Measurements from ENCODE around the gene PACSIN1.

Gene PACSIN1

GRCh38 chr6:34547701-34548644 is 82.1 kb downstream of the PACSIN1 start:
- no peak for DNase-seq

- no peak for DNase-seq
Measured at GRCh38 chr6:34549026-34549803, 83.3 kb downstream of the PACSIN1 start.

DNA sequence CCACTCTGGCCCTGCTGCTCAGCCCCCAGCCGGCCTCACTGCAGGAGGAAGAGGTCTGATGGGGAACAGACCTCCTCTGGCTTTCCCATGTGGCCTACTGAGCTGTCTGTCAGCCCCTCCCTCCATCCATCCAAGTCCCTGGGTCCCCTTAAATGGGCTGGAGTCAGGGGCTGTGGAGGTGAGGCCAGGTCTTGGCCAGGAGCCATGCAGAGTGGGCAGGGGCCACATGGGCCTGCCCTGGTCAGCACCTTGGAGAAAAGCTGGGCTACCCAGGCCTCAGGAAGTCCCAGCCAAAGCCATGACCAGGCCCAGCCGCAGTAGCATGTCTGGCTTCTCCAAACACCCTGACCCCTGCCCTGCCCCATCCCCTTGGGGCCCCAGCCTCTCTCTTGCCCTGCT is 83.9 kb downstream of the PACSIN1 start:
- no peak for DNase-seq

GRCh38 chr6:34551720-34552119 is 85.8 kb downstream of the PACSIN1 start:
- DNase-seq: no peak

DNA sequence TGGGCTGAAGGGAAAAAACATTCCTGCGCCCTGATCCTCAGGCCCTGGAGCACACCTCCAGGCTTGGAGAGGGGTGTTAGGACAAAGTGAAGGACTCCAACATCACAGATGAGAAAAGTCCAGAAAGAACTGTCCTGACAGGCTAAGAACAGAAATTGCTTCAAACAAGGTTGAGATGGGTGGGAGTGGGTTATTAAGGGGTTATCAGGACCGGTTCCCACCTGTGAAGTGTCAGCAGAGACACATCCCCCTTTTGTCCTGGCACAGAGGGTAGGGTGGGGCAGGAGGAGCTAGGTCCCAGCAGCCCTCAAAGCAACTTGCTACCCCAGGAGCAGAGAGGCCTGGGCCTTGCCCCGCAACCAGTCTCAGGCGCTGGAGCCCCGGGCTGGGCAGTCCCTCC is 86.7 kb downstream of the PACSIN1 start:
- DNase-seq: no peak

GRCh38 chr6:34553146-34553545 is 87.3 kb downstream of the PACSIN1 start:
- no peak for DNase-seq

GRCh38 chr6:34553750-34554149 is 87.9 kb downstream of the PACSIN1 start:
- DNase-seq: no peak

GRCh38 chr6:34554291-34555006 is 88.6 kb downstream of the PACSIN1 start:
- no peak for DNase-seq

DNA sequence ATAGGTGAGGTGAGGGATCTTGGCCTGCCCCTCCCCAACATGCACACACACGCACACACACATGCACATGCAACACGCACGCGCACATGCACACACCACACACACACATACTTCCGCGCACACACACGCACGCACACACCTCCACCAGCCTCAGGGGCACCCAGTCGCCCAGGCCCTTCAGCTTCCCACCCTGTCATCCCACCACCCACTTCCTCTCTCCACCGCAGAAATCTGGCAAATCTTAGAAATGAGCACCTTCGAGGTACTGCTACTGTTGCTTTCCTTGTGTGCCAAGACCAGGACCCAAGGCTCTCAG is 89.1 kb downstream of the PACSIN1 start:
- DNase-seq: no peak

GRCh38 chr6:34555328-34555727 is 89.5 kb downstream of the PACSIN1 start:
- DNase-seq: no peak

DNA sequence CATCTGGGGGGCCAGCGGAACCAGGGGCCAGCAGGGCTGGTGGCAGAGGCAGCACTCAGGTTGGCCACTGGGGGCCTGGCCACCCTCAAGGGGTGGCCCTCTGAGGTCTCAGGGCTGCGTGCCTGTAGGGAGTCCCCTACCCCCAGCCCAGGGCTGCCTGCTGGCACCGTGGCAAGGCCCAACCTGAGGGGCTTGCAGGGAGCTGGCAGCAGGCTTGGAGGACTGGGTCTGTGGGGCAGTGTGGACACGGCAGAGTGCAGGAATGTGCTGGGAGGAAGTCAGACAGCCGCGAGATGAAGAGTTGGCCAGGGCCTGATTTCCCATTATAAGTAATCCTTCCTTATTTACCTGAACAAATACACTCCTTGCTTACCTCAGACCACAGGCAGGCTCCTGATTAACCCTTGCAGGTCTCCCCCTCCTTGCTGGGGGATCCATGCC is 90.2 kb downstream of the PACSIN1 start, which contains the start of gene SPDEF:
Gene SPDEF, minus strand, starts transcription at position 299 of the 441 bp plus-strand sequence. CDS start 11,874 bp downstream, outside the sequence.
- DNase-seq: no peak

- no peak for DNase-seq
Measured at GRCh38 chr6:34556493-34556892, 90.6 kb downstream of the PACSIN1 start.

DNA sequence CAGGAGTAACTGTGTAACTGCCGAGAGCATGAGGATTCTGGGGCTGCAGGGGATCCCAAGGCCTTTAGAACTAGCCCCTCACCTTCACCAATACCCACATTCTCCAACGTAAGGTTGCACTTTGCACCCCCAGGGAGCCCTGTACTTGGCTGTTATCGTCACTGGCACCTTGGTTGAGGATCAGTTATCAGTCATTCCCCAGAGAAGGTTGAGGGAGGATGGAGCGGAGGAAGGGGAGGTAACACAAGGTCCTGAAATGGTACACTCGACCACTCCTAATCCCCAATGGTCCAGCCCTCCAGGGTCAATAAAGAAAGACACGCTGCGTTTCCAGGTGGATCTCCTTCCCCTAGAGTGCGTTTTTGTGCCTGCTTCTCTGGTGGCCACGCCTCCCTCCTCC is 91.4 kb downstream of the PACSIN1 start:
- DNase-seq: no peak

DNA sequence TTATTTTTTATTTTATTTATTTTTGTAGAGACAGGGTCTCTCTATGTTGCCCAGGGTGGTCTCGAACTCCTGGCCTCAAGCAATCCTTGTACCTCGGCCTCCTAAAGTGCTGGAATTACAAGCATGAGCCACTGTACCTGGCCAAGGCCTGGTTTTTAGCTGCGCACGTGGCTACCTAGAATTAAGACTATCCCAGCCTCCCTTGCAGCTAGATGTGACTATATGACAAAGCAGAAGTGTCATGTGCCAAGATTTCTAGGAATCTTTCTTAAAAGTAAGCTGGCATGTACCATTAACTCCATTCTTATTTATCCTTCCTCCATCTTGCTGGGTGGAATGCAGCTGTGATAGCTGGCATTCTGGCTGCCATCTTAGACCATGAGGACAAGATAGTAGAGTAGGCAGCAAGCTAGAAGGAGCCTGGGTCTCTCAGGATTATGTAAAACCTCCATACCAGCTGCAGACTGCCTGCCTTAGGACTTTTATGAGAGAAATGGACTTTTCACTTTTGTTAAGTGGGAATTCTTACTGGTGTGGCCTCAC is 92.4 kb downstream of the PACSIN1 start:
- DNase-seq: no peak

GRCh38 chr6:34559651-34560365 is 93.9 kb downstream of the PACSIN1 start:
- DNase-seq: no peak

DNA sequence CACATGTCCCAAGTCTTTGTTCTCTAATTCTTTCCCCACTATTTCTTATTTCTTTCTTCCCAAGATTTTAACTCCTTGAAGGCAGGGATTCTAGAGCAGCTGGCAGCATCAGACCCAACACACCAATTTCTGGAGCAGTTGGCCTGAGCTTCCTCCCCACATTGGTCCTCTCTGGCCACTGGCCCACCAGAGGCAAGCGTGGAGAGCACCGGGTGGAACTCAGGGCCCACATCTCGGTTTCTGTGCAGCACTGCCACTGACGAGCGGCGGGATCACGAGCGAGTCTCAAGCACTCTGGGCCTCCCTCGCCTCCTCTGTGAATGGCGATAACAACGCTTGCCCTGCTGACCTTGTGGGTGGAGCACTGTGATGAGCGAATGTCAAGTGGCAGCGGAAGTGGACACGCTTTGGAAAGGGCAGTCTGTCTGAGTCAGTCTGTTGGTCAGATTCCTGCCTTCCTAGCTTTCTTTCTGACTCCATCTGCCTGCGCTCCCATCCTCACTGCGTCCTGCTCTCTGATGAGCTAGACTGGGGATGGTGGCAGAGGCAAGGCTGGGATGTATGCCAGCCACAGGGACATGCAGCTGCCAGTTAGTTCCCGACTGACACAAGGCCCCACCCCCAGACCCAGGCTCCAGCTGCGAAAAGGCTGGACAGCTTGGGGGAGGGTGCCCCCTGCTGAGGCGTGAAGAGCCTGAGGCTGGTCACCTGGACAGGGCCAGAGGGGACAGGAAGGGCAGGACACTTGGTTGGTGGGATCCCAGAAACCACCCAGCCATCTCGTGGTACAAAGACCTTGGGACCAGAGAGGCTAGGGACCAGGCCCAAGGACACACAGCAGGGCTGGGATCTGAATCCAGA is 94.7 kb downstream of the PACSIN1 start:
- no peak for DNase-seq

DNA sequence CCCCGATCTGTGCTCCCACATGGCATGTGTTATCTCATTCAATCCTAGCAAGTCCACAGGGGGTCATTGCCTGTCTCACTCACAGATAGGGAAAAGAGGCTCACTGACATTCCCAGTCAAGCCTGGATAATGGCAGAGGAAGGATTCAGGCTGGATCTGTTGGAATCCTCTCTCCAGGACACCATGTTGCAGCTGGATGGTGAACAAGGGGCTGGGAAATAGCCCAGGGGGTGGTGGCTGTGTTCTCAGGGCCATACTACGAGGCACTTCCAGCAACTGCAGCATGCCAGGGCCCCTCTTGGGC is 95.3 kb downstream of the PACSIN1 start:
- DNase-seq: no peak

DNA sequence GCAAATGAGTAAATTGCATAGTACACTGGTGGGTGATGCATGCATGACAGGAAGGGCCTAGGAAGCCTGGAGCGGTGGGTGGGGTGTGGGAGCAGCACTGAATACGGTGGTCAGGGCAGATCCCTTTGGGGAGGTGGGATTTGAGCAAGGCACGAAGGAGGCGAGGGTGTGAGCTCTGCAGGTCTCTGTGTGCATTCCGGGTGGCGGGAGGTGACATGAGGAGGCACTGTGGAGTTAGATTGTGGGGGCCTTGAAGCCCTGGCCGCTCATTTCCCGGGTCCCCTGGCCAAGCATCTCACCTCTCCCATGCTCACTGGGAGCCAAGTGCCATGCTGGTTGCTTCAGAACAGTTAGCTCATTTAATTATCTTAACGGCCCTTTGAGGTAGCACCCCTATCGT is 96.5 kb downstream of the PACSIN1 start:
- no peak for DNase-seq

DNA sequence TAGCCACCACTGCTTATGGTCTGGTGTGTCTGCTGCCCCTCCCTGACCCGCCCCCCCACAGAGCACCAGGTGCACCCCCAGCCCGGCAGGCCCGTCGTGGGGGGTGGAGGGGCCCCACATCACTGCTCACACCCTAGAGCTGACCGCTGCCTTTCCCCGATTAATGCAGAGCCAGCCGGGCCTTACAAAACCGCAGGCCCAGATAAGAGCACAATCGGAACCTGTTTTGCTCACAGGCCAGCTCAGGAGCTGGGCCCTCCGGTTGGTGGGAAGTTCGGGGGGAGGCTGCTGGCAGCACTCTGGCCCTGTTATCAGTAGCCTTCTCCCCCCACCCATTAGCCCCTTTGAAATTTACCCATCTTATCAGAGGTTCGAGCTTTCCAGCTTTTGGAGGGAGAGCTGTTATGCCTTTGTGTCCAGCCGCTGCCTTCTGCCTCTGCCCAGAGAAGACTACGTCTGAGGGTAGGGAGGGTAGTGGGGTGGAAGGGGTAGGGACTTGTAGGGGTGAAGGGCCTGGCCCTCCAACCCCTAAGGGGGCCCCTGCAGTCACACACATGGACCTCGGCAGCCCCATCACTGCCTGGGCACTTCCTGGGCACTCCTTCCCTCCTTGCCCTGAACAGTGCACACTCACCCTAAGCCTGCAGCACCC is 97.1 kb downstream of the PACSIN1 start:
- no peak for DNase-seq

DNA sequence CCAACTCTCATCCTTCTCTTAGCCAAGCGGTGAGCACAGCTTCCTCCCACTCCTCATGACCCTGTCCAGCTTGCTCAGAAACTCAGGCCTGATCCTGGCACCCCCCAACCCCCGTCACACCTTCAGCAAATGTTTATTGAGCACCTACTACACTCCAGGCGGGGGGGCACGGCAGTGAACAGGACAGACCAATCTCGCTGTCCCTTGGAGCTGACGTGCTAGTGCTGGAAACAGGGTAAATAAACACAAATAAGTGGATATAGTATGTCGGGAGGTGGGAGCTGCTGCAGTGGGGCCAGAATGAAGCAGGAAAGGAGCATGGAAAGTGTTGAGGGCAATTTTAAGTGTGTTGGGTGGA is 97.6 kb downstream of the PACSIN1 start:
- DNase-seq: no peak

DNA sequence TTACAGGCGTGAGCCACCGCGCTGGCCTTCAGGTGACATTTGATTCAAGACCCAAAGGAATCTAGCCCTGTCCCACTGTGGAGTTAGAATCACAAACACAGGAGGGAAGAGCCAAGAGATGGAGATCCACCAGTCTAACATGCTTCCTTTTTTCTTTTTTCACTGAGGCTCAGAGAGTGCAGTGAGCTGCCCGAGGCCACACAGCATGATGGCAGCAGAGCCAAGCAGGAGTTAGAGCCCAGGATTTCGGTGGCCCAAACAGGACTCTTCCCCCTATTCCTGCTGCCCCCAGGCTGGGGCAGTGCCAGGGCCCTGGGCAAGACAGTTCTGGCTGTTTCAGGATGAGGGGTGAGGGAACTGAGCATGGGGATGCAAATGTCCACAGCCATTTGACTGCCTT is 98.3 kb downstream of the PACSIN1 start:
- DNase-seq: no peak

Measured in activated CD4-positive, alpha-beta T cell treated with anti-CD3 and anti-CD28 coated beads, Interleukin-10, Interleukin-2, amounts not matched to agents 100 ng/mL and 50 ng/mL, durations not matched to agents 16 hours and 8 hours (primary cell).